NCI-H1048 (cell line): ENCODE data around the gene P4HTM.
"Not testable (repeated sequence)": the region's sequence is repeated elsewhere in the genome, so short reads cannot be mapped to it uniquely, and the experiment has no call there.

Source experiments
- DNase-seq: peaks from one replicate; lab custom pipeline; 2025; lab: John Stamatoyannopoulos, UW

The P4HTM gene

GRCh38 chr3:49008627-49009026 lies 18.6 kb downstream of the P4HTM start:
- DNase-seq: not testable (repeated sequence)

DNA sequence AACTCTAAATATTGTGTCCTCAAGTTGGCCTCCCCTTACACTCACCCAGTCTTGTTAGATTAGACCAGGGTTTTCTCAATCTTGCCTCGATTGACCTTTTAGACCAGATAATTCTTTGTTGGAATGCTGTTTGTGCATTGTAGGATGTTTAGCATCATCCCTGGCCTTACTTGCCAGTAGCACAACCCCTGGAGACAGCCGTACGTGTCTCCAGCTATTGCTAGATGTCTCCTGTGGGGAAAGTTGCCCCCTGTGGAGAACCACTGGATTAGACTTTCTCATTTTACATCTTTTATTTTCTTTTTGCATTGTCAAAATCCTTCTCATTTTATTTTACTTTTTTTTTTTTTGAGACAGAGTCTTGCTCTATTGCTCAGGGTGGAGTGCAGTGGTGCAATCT lies 19.4 kb downstream of the P4HTM start:
- DNase-seq: no peak

DNA sequence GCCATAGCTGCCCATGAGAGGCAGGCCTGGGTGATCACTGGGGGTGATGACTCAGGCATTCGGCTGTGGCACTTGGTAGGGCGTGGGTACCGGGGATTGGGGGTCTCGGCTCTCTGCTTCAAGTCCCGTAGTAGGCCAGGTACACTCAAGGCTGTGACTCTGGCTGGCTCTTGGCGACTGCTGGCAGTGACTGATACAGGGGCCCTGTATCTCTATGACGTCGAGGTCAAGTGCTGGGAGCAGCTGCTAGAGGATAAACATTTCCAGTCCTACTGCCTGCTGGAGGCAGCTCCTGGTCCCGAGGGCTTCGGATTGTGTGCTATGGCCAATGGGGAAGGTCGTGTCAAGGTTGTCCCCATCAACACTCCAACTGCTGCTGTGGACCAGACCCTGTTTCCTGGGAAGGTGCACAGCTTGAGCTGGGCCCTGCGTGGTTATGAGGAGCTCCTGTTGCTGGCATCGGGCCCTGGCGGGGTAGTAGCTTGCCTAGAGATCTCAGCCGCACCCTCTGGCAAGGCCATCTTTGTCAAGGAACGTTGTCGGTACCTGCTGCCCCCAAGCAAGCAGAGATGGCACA lies 22.5 kb downstream of the P4HTM start:
- DNase-seq: no peak

DNA sequence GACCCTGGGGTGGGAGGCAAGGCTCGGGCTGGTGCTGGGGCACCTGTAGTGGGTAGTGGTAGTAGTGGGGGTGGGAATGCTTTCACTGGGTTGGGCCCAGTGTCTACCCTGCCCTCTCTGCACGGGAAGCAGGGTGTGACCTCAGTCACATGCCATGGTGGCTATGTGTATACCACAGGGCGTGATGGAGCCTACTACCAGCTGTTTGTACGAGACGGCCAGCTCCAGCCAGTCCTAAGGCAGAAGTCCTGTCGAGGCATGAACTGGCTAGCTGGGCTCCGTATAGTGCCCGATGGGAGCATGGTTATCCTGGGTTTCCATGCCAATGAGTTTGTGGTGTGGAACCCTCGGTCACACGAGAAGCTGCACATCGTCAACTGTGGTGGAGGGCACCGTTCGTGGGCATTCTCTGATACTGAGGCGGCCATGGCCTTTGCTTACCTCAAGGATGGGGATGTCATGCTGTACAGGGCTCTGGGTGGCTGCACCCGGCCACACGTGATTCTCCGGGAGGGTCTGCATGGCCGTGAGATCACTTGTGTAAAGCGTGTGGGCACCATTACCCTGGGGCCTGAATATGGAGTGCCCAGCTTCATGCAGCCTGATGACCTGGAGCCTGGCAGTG lies 23.2 kb downstream of the P4HTM start:
- DNase-seq: no peak

GRCh38 chr3:49013738-49014660 lies 24.0 kb downstream of the P4HTM start:
- DNase-seq: no peak

DNA sequence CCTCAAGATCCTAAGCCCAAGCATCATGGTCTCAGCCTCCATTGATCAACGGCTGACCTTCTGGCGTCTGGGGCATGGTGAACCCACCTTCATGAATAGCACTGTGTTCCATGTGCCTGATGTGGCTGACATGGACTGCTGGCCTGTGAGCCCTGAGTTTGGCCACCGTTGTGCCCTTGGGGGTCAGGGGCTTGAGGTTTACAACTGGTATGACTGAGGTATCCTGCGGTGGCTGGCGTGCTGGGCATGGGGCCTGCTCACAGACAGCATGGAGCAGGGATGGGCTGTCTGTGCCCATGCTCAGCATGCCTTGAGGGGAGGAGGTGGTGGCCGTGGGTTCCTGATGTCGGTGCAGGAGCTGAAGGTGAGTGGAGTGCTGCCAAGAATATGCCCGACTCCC lies 25.0 kb downstream of the P4HTM start:
- no peak for DNase-seq

- DNase-seq: no peak
Measured at GRCh38 chr3:49015765-49016164, 25.7 kb downstream of the P4HTM start.

DNA sequence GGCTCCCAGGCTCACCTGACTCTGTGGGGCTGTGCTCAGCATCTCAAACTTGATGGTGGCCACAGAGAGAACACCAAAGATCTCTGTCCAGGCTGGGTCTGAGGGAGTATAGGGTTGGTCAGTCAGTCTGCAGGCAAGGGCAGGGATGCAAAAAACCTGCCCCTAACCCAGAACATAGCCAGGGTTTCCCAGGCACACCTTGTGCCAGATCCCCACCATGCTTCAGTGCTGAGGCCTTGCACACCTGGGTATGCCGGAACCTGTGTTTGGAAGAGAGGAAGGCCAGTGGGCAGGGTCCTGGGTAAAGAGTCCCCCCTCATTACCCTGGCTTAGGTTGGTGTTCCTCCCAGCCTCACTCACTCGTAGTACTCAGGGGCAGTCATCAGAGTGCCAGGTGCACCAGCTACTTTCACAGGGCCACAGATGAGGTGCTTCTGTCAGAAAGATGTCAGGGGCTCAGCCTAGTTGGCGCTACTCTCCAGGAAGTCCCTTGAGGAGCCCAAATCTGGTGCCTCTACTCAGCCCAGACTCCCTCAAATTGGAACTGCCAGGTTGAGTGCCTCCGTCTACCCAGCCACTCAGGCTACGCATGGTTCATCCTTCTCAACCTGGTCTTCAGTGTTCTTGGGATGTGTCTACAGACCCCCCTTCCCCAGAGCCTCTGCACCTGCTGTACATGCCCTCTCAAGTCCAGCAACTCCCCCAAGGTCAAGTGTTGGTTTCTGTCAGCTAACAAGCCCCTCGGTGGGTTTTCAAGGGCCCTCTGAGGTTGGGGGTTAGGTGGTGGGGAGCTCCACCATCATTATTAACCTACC lies 26.6 kb downstream of the P4HTM start:
- DNase-seq: no peak

DNA sequence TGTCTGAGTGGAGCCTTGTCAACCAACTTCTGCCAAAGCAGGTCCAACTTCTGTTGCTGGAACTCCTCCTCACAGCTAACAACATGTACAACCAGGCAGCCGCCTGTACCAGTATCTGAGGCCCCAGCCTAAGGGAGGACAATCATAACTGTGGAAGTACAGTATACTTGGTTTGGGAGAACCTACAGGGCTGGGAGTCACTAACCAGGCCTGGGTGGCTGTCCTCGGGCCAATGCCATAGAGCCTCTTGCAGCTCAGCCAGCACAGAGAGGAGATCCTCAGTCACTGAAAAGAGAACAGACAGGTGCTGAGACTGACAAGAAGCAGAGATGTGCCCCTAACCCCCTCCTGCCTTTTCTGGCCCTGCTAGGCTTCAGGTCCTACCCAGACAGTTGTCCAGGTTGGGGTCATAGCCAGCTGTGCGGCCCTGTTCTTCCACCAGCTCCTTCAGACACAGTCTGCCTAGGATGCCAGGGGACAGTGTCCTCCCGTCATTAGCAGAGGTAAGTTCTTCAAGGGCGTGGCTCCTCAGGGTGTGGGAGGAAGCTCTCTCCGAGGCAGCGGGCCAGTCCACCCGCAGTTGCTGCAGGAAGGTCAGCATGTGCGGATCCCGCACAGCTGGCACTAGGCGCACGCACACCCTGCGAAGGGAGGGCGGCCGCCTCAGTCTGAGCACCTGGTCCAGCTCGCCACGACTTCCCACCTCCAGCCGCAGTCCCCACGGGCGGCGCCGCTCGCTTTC lies 27.4 kb downstream of the P4HTM start:
- DNase-seq: no peak

DNA sequence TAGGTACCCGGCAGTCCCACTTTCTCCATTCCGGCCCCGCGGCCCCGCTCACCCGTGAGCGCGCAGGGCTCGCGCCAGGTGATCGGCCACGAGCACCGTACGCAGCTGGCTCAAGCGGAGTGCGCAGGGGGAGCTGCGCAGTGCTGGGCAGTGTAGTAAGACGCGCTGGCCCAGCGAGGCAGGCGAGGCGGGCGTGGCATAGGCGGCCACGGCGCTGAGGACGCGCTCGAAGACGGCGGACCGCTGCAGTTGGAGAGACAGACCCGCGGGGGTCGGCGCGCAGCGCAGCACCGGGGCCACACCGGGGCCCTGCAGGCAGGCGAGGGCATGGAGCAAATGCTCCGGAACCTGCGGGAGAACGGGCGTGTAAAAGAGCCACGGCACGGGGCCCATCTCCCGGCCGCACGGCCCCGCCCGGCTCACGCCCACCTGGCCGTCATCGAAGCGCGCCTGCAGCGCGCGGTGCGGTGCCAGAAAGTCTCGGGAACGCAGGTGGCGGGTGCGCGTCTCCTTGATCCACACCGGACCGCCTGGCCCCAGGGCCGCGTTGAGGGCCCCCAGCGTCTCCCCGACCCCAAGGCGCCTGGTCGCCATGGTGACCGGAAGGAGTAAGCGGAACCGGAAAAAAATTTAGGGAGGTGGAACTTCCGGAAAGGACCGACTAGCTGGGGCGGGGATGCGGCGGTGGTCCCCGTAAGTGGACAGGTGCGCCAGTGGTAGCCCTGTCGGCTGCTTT lies 28.1 kb downstream of the P4HTM start, which contains the start of gene DALRD3:
DALRD3 (minus strand) TSS at position 610 of the 736 bp plus-strand sequence; CDS start at position 594, 16 bp downstream.
- DNase-seq: peak; percentile 27

GRCh38 chr3:49018707-49019006 lies 28.6 kb downstream of the P4HTM start:
- DNase-seq: no peak

DNA sequence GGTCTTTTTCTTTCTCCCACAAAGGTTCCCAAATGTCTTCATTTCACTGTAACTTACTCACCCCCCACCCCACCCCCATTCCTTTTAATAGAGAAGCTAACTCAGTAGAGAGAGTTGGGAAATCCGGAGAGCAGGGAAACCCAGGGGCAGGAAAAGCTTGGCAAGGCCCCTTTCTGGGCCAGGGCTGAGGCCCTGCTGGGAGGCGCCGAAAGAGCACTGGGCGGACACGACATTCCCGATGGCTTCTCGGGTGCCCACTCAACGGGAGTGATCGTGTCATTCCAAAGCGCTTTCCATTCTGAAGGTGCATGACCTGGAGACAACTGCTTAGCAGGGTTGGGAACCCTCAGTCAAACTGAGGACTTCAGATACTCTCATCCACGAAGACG lies 29.9 kb downstream of the P4HTM start:
- DNase-seq: no peak

GRCh38 chr3:49020330-49021212 lies 30.5 kb downstream of the P4HTM start:
- DNase-seq: no peak

GRCh38 chr3:49021213-49021812 lies 31.3 kb downstream of the P4HTM start:
- peak; percentile 96 for DNase-seq

DNA sequence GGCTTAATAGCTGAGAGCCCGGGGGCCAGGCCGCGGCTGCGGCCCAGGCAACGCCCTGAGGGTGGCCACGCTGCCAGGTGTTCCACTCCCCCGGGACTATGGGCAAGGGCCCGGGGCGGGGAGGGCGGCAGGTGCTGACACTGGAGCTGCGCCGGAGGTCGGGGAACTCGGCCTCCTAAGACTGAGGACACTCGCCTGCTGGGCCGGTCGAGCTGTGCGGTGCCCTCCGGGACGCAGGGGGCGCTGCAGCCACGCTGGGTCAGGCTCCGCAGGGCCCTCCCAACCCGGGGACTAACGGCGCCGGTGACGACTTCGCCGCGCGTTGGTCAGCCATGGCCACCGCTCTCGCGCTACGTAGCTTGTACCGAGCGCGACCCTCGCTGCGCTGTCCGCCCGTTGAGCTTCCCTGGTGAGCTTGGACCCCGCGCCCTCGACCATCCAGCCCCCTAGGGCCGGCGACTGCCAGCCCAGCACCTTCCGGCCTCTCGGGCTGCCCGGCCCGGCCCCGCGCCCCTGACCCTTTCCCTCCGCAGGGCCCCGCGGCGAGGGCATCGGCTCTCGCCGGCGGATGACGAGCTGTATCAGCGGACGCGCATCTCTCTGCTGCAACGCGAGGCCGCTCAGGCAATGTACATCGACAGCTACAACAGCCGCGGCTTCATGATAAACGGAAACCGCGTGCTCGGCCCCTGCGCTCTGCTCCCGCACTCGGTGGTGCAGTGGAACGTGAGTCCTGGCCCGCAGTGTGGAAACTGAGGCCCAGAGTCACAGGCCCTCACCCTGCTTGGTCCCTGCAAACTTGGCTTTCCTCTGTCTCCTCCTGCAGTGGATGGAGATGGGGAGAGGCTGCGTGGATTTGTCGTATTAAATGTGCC lies 32.0 kb downstream of the P4HTM start, which contains the start of gene NDUFAF3:
NDUFAF3 (plus strand) TSS at position 309 of the 875 bp plus-strand sequence; CDS start at position 333, 24 bp downstream.
- peak; percentile 81 for DNase-seq

DNA sequence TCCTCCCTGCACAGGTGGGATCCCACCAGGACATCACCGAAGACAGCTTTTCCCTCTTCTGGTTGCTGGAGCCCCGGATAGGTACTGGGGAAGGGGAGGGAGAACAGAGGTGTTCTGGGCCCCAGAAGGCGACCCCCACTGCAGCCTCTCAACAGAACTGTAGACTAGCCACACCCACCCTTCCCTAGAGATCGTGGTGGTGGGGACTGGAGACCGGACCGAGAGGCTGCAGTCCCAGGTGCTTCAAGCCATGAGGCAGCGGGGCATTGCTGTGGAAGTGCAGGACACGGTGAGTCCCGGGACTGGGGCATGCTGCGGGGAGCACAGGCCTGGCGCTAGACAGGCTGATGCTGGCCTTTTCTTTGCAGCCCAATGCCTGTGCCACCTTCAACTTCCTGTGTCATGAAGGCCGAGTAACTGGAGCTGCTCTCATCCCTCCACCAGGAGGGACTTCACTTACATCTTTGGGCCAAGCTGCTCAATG lies 32.7 kb downstream of the P4HTM start:
- DNase-seq: no peak

DNA sequence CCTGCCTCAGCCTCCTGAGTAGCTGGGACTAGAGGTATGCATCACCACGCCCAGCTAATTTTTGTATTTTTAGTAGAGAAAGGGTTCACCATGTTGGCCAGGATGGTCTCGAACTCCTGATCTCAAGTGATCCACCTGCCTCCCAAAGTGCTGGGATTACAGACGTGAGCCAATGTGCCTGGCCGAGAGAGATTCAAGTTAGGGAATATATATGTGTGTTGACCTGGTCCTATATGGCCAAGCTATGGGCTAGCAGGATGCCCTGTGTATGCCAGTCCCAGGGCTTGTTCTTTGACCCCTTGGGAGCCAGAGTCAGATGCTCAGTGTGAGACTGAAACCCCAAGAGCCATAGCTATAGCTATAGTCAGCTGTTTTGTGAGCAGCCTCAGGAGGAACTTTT lies 33.7 kb downstream of the P4HTM start:
- no peak for DNase-seq

DNA sequence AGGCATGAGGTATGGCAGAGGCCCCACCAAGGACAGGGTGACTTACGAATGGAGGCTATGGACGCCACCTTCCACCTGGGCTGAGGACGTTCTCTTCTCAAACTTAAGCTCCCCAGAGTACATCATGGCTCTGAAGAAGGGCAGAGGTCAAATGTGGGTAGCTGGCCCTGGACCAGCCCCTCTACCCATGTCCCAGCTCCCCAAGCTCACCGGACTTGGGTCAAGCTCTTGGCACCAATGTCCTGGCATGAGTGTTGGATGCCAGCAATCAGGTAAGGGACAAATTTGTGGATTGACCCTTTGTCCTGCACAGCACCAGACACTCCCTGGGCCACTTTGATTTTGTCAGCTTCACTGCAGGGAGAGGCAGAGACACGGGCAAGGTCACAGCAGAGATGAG lies 34.4 kb downstream of the P4HTM start:
- no peak for DNase-seq
